Glutamatergic neuron (in vitro differentiated cells): ENCODE data around the gene PPP1R14B. TPM values are rescaled to one million over a fixed set of nuclear protein-coding genes. Genes with fewer than 3 reads are reported as not detected.

Source experiments
- DNase-seq: peaks from one replicate; pipeline ENCODE4 v3.0.0; 2022
- H3K27ac Mint-ChIP-seq: one replicate; pipeline ENCODE4 v1.8.0; 2020; ENCODE audit warnings: mild to moderate bottlenecking, mixed read lengths, inconsistent platforms; ENCODE audit not compliant: unreplicated experiment
- H3K27me3 Mint-ChIP-seq: one replicate; pipeline ENCODE4 v1.8.0; 2020; ENCODE audit warnings: mild to moderate bottlenecking, moderate library complexity, mixed read lengths, inconsistent platforms; ENCODE audit not compliant: unreplicated experiment
- H3K36me3 Mint-ChIP-seq: one replicate; pipeline ENCODE4 v1.8.0; 2020; ENCODE audit warnings: mild to moderate bottlenecking, mixed read lengths, inconsistent platforms; ENCODE audit not compliant: unreplicated experiment
- H3K4me1 Mint-ChIP-seq: one replicate; pipeline ENCODE4 v1.8.0; 2020; ENCODE audit warnings: mild to moderate bottlenecking, low read depth, mixed read lengths, inconsistent platforms; ENCODE audit not compliant: unreplicated experiment
- H3K4me3 Mint-ChIP-seq: one replicate; pipeline ENCODE4 v1.8.0; 2020; ENCODE audit warnings: mild to moderate bottlenecking, mixed read lengths, inconsistent platforms; ENCODE audit not compliant: unreplicated experiment
- H3K9me3 Mint-ChIP-seq: one replicate; pipeline ENCODE4 v1.8.0; 2020; ENCODE audit warnings: mild to moderate bottlenecking, moderate library complexity, mixed read lengths, inconsistent platforms; ENCODE audit not compliant: unreplicated experiment
- CTCF ChIP-seq: fragments of 200-600 bp; sonication (generic); IDR thresholded peaks from one replicate; pipeline ENCODE4 v1.5.0; 2021; ENCODE audit not compliant: partially characterized antibody, unreplicated experiment
- total RNA-seq: library from RNA; stranded (reverse); fragmentation: NEBNext Ultra II Directional; extraction: Animal tissue kit (Norgen Biotek cat#: 25700); gene quantifications from one replicate; pipeline ENCODE4 v1.2.1, GENCODE V29; 2021; ENCODE audit not compliant: unreplicated experiment

PPP1R14B gene
- total RNA-seq, 1 donor from 2014 or later, result 348 TPM

- Mint-ChIP-seq H3K36me3 (no peaks in the 10 kb centered on the region), H3K9me3 (peaks cover 9% of the 10 kb centered on the region), H3K27ac (peak overlapping the region; percentile 17), H3K4me3 (peak overlapping the region; percentile 92), H3K4me1 (peaks cover 12% of the 10 kb centered on the region), H3K27me3 (peaks cover 11% of the 10 kb centered on the region)
- no peak for DNase-seq
- TF ChIP-seq CTCF, result no peak
Observed at GRCh38 chr11:64252003-64252872, 5.5 kb upstream of the PPP1R14B start.

- Mint-ChIP-seq H3K27ac (no peak overlapping the region), H3K4me3 (peak overlapping the region; percentile 92), H3K4me1 (peaks cover 12% of the 10 kb centered on the region)
Observed at GRCh38 chr11:64251753-64252002, 4.9 kb upstream of the PPP1R14B start.

GRCh38 chr11:64251016-64251752 lies 4.4 kb upstream of the PPP1R14B start, which contains the start of gene PLCB3:
TSS of gene PLCB3 (plus strand) at chr11:64251530. CDS start at chr11:64251650, 120 bp downstream.
- Mint-ChIP-seq H3K36me3 (no peaks in the 10 kb centered on the region), H3K27ac (peak within 1 kb of the TSS; percentile 66), H3K27me3 (peaks cover 11% of the 10 kb centered on the region), H3K4me3 (peak within 1 kb of the TSS; percentile 92), H3K4me1 (peaks cover 12% of the 10 kb centered on the region), H3K9me3 (peaks cover 9% of the 10 kb centered on the region)
- DNase-seq, result peak; percentile 79
- peak; percentile 89 for TF ChIP-seq CTCF

More at GRCh38 chr11:64251753-64252002, 4.9 kb upstream of the PPP1R14B start:
- Mint-ChIP-seq H3K36me3 (no peaks in the 10 kb centered on the region), H3K27me3 (peaks cover 11% of the 10 kb centered on the region), H3K9me3 (peaks cover 9% of the 10 kb centered on the region)
- no peak for TF ChIP-seq CTCF
- no peak for DNase-seq

- no peak for DNase-seq
- Mint-ChIP-seq H3K4me1 (peaks cover 12% of the 10 kb centered on the region), H3K9me3 (peaks cover 9% of the 10 kb centered on the region), H3K4me3 (peak overlapping the region; percentile 68), H3K27me3 (peaks cover 11% of the 10 kb centered on the region), H3K36me3 (no peaks in the 10 kb centered on the region), H3K27ac (no peak overlapping the region)
- TF ChIP-seq CTCF, result no peak
Observed at GRCh38 chr11:64250415-64251015, 3.8 kb upstream of the PPP1R14B start.
